ENCODE measurements around the gene COIL. TPM values are rescaled to one million over a fixed set of nuclear protein-coding genes. Genes with fewer than 3 reads are reported as not detected.

COIL gene
- total and polyA plus RNA-seq, 2 of the 13 experiments (the other 11 are each of a cell fraction or from before 2014, with no cell fraction given), result 8.1 to 29.4 TPM

DNA sequence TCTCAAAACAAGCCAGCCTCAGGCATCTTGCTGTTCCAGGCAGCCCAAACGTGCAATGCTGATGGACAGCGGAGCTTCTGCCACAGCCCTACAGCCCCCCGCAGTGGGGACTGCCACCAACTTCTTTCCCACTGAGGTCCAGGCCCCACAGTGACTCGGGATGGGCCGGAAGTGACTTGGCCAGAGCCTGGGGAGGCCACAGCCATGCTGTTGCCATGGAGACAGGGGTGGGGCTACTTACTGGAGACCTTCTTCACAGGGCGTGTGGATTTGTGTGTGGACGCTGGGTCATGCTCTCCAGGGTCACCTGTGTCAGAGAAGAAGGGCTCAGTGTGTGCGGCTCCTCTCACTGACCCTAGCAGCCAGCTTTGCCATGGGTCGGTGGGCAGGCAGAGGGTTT lies 62.0 kb downstream of the COIL start (continued):
- TF ChIP-seq, protein P1, sequence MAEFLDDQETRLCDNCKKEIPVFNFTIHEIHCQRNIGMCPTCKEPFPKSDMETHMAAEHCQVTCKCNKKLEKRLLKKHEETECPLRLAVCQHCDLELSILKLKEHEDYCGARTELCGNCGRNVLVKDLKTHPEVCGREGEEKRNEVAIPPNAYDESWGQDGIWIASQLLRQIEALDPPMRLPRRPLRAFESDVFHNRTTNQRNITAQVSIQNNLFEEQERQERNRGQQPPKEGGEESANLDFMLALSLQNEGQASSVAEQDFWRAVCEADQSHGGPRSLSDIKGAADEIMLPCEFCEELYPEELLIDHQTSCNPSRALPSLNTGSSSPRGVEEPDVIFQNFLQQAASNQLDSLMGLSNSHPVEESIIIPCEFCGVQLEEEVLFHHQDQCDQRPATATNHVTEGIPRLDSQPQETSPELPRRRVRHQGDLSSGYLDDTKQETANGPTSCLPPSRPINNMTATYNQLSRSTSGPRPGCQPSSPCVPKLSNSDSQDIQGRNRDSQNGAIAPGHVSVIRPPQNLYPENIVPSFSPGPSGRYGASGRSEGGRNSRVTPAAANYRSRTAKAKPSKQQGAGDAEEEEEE (CRISPR knock-in tag; IDR thresholded peaks at IDR 0.05; ENCODE audit: borderline replicate concordance), result no peak
- peak; percentile 31; the same call in 1 of the 2 replicates for TF ChIP-seq RFX1 (IDR thresholded peaks at IDR 0.05)
- TF ChIP-seq ISL2 (CRISPR knock-in tag; IDR thresholded peaks at IDR 0.05), result no peak
- TF ChIP-seq RBM39 (IDR thresholded peaks at IDR 0.05; ENCODE audit: low read depth, low read length, poor library complexity, severe bottlenecking), result no peak
- no peak for TF ChIP-seq ARNT (IDR thresholded peaks at IDR 0.05)
- no peak for TF ChIP-seq ZNF121 (CRISPR knock-in tag; IDR thresholded peaks at IDR 0.05)
- TF ChIP-seq ZNF557 (CRISPR knock-in tag; IDR thresholded peaks at IDR 0.05), result no peak
- TF ChIP-seq, protein P2, sequence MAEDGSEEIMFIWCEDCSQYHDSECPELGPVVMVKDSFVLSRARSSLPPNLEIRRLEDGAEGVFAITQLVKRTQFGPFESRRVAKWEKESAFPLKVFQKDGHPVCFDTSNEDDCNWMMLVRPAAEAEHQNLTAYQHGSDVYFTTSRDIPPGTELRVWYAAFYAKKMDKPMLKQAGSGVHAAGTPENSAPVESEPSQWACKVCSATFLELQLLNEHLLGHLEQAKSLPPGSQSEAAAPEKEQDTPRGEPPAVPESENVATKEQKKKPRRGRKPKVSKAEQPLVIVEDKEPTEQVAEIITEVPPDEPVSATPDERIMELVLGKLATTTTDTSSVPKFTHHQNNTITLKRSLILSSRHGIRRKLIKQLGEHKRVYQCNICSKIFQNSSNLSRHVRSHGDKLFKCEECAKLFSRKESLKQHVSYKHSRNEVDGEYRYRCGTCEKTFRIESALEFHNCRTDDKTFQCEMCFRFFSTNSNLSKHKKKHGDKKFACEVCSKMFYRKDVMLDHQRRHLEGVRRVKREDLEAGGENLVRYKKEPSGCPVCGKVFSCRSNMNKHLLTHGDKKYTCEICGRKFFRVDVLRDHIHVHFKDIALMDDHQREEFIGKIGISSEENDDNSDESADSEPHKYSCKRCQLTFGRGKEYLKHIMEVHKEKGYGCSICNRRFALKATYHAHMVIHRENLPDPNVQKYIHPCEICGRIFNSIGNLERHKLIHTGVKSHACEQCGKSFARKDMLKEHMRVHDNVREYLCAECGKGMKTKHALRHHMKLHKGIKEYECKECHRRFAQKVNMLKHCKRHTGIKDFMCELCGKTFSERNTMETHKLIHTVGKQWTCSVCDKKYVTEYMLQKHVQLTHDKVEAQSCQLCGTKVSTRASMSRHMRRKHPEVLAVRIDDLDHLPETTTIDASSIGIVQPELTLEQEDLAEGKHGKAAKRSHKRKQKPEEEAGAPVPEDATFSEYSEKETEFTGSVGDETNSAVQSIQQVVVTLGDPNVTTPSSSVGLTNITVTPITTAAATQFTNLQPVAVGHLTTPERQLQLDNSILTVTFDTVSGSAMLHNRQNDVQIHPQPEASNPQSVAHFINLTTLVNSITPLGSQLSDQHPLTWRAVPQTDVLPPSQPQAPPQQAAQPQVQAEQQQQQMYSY (CRISPR knock-in tag; IDR thresholded peaks at IDR 0.05), result no peak
- TF ChIP-seq, protein P3, sequence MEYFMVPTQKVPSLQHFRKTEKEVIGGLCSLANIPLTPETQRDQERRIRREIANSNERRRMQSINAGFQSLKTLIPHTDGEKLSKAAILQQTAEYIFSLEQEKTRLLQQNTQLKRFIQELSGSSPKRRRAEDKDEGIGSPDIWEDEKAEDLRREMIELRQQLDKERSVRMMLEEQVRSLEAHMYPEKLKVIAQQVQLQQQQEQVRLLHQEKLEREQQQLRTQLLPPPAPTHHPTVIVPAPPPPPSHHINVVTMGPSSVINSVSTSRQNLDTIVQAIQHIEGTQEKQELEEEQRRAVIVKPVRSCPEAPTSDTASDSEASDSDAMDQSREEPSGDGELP (IDR thresholded peaks at IDR 0.05; ENCODE audit: borderline replicate concordance, low read depth), result no peak
- TF ChIP-seq, protein P4, sequence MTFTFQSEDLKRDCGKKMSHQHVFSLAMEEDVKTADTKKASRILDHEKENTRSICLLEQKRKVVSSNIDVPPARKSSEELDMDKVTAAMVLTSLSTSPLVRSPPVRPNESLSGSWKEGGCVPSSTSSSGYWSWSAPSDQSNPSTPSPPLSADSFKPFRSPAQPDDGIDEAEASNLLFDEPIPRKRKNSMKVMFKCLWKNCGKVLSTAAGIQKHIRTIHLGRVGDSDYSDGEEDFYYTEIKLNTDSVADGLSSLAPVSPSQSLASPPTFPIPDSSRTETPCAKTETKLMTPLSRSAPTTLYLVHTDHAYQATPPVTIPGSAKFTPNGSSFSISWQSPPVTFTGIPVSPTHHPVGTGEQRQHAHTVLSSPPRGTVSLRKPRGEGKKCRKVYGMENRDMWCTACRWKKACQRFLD (CRISPR knock-in tag; IDR thresholded peaks at IDR 0.05; ENCODE audit: borderline replicate concordance), result no peak
- no peak for TF ChIP-seq MED8 (CRISPR knock-in tag; IDR thresholded peaks at IDR 0.05; ENCODE audit: insufficient replicate concordance)
- TF ChIP-seq, protein P5, sequence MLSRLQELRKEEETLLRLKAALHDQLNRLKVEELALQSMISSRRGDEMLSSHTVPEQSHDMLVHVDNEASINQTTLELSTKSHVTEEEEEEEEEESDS (CRISPR knock-in tag; IDR thresholded peaks at IDR 0.05; ENCODE audit: borderline replicate concordance), result no peak
- TF ChIP-seq RFX3 (CRISPR knock-in tag; IDR thresholded peaks at IDR 0.05), result 0 out of 2 replicates have a peak, but pooled peaks have one; percentile 31
